ENCODE results near the gene NRP2. TPM values are rescaled to one million over a fixed set of nuclear protein-coding genes. Genes with fewer than 3 reads are reported as not detected.

The NRP2 gene
- polyA plus RNA-seq, 4 donors, result 69.2 to 78.3 (median 73.7) TPM

DNA sequence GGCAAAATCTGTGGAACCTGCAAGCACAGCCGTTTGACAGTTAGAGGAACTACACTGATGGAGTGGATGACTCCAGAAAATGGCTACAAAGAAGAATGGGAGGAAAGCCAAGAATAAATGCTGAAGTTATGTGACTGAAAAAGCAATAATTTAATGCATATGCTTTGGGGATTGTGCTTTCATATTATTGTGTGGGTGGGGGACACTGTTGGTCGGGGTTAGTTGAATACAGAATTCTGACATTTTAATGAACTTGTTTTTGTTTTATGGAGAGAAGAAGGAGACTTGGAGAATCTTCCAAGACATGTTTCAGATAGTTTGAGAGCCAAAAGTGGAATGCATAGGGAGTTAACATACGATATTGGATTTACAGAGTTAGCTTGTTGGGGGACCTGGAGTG is 68.5 kb downstream of the NRP2 start:
- no peak for DNase-seq (ENCODE audit: low read depth in 4 of 4, low spot score in 3 of 4)

DNA sequence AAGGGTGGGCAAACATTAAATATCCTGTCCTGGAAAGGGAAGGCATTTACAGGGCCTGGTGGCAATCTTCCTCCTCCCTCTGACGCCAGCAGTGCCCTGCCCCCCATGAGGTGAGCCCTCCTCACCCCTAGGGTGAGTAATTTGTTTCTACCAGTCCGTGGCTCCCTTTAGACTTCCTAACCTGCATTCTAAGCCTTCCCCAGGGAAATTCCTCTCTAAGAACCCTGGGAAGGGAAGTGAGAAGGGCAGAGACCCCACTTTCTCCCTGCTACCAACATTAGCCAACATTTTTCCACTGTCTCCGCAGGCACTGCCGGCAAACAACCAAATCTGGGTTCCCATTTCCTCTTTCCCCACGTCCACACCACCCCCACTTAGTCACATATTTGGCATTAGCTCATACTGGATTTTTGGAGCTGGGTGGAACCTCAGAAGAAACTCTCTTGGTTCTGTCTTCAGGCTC is 69.3 kb downstream of the NRP2 start:
- no peak for DNase-seq (ENCODE audit: low read depth in 4 of 4, low spot score in 3 of 4)

DNA sequence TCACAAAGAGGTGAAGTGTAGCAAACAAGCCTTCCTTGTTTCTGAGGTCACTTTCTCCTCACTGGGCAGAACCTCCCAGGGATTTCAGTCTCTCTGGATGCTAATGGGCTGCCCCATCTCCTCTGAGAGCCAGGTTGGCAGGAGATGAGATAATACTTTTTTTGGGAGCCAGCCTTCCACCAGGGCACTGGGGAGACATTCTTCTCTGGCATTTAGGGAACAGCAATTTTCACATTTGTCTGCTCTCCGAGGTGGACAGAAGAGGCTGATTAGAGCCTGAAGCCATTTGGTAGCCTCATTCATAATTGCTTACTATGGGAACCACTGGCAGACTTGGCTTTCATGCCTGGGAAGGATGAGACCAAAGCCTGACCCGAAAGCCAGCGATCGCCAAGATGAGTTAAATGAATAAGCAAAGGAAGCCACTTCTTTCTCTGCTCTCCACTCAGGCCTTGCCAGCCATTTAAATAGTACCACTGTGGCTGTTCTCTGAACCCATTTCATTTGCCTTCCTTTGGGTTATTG is 70.1 kb downstream of the NRP2 start:
- DNase-seq (ENCODE audit: low read depth in 4 of 4, low spot score in 3 of 4), result no peak

DNA sequence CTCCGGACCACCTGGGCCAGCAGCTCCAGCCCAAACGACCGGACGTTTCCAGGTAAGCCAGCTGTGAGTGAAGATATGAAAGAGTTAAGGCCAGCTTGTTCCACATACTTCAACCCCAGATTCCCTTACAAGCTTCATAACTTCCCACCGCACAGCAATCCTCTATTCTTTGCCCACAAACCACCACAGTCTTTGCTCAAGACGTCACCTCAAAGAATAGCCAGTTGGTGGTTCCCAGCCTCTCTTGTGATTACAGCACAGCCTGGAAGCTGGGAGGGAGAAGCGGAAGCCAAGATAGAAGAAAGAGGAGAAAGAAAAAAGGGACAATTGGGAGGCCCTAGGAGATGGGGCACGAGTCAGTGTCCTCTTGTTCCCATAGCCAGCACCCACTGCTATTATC is 70.6 kb downstream of the NRP2 start:
- DNase-seq (ENCODE audit: low read depth in 4 of 4, low spot score in 3 of 4), result no peak

DNA sequence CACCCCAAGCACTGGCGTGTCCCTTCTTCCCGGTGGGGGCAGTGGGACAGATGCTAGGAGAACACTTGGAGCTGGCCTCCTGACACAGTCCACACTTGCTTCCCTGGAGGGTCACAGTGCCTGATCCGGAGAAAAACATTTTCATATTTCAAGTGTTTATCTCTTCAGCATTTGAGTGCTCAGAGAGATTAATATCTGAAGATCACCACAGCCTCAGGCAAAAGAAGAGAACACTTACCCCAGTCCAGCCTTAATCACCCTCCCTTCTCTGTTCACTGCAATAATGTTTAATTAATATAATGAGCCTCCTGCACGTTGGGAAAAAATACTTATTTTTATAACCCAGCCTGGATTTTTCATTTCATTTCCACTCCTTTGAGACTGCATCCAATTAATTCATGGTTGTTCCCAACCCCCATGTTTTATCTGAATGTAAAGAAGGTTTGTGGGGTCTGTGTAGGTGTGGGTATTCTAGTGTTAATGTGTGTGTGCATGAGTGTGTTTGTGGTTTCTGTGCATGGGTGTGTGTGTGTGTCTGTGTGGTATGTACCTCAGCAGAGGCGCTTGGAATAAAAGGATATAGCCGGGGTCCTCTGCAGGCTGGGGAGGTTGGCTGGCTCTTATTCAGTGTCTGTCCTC is 72.1 kb downstream of the NRP2 start:
- DNase-seq (ENCODE audit: low read depth in 4 of 4, low spot score in 3 of 4), result no peak

DNA sequence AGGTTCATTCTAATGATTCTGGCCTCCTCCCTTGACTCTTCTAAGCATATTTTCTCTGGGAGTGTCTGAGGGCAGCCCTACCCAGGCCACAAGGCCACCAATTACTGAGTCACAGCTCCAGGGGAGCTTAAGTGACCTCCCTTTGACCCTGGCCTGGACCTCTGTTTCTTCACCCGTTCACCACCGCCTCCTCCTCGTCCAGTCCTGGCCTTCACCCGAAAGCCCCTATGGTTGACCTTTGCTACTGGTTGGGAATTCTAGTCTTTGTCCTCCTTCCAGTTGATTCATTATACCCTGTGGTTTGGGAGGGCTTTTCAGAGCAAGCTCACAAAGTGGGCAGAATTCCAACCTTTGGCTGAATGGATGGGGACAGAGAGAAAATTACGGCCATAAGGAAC is 72.6 kb downstream of the NRP2 start:
- no peak for DNase-seq (ENCODE audit: low read depth in 4 of 4, low spot score in 3 of 4)

DNA sequence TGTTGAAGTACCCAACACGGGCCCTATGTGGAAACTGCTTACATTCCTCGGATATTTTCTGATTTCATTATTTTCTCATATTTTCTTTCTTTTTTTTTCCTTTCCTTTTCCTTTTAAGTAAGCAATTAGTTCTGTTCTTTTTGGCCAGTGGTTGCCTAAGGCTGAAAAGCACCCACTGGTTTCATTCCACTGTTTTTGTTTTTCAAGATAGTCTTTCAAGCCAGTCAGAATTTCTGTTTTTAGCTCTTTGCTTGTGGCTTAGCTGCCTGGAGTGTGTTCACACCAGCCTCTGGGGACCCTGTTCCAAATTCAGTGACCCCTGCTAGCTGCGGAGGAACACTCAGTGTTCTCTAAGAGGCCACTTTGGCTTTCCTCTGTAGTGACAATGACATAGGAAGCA is 73.6 kb downstream of the NRP2 start:
- no peak for DNase-seq (ENCODE audit: low read depth in 4 of 4, low spot score in 3 of 4)

DNA sequence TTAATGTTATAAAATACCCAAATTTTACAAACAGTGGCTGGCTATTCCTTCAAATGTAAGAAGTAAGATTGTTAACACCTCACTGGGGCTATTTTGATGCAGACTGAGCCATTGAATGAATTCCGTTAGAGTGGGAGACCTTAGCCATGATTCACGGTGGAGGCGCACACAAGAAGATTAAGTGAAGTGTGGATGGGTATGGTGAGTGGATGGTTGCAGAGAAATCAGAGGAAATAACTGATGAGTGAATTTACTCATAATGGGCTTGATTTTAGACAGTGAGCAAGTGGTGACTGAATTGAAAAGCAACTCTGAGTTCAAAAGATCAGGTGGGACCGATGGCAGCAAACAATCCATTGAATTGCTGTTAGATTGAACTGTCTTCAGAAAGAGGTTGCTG is 75.0 kb downstream of the NRP2 start:
- DNase-seq (ENCODE audit: low read depth in 4 of 4, low spot score in 3 of 4), result no peak

DNA sequence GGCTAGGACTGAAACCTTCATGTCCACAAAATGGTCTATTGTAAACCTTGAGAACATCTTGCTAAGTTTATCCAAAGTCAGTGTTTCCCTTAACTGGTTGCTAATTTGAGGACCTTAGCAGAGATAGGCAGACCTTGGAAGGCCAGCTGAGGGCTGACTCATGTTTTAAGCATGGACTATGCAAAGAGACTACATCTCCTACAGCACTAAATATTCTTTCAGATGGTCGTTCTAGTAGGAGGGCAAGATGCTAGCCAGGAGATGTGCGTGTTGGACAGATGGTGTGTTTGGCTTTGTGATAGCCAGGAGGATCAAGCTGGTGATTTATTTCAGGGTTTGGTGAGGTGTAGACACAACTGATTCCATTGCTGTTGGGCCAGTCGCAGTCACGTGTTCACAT is 75.8 kb downstream of the NRP2 start:
- DNase-seq (ENCODE audit: low read depth in 4 of 4, low spot score in 3 of 4), result no peak

DNA sequence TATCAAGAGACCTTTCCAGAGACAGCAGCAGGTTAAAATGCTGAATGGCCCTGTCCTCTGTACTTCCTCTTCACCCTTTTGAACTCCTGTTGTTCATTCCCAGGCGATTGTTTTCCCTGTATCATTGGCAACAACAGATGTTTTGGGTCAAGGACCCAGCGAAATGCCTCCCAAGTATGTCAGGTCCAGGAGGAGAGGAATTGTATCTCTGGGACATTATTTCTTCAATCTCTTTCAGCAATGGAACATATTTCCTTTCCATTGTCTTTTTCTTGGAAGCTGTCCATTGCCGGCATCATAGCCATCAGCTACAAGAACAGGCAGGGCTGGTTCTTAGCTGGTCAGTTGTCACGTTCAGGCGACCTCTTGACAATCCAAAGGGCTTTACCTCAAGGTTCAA is 76.2 kb downstream of the NRP2 start:
- no peak for DNase-seq (ENCODE audit: low read depth in 4 of 4, low spot score in 3 of 4)

DNA sequence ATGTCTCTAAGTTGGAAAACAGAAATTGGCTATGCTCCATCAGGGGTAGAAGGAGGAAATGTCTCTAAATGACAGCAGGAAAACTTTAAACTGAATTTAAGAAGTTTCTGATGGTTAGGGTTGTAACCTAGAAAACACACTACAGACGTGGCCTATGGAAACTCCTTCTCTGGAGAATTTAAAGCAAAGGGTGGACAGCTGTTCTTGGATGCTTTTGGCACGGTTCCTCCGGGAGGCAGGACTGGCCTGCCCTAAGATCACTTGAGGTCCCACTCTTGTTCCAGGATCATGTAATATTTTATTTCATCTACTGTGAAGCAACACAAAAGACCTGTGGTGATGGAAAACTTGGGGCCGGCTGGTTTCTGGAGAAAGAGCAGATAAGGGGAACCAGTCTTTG is 77.0 kb downstream of the NRP2 start:
- DNase-seq (ENCODE audit: low read depth in 4 of 4, low spot score in 3 of 4), result no peak

DNA sequence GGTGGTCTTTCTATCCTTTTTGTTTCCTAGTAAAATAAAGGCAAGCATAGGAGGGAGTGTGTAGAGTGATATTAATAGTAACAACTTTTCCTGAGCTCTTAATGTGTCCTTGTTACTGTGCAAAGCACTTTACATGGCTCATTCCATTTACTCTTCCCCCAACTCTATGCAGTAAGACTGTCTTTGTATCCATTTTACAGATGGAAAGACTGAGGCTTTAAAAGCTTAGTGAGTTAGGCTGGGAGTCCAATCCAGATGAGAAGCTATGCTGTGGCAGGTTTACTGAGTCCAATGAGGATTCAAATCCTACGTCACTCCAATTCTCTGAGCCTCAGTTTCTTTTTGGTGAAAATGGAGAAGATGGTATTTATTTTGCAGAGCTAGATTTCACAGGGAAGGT is 77.4 kb downstream of the NRP2 start:
- DNase-seq (ENCODE audit: low read depth in 4 of 4, low spot score in 3 of 4), result no peak

DNA sequence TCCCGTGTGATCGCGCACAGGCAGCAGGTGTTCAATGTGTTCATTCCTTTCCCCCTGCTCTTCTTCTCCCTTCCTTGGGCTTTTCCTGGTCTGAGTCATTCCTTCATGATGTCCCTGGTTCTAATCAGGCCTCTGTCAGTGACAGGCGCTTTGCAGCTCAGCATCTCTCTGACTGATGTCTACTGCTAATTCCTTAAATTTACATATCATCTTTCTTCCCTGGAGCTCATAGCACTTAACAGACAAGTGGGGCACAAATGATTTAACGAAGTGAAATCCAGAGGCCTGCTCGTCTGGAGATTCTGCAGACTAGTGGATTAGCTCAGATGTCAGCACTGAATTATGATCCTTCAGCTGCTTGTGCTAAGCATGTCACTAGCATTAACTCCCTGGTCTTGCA is 77.9 kb downstream of the NRP2 start:
- no peak for DNase-seq (ENCODE audit: low read depth in 4 of 4, low spot score in 3 of 4)

DNA sequence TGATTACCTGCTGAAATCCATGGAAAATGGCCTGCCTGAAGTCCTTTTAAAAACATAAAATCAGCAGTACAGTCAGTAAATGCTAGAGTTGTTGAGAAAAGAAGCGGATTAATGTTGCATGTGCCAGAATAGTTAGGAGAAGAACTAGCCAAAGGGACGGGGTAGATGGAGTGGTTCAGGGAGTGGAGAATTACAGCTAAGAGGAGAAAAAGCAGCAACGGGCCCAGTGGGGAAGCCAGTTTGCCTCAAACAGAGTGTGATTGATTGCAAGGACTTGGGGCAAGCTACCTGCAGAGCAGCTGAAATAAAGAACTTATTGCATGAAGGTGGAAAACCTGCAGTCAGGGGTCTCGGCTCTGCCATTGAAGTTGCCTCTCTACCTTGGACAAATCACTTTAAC is 79.1 kb downstream of the NRP2 start:
- no peak for DNase-seq (ENCODE audit: low read depth in 4 of 4, low spot score in 3 of 4)

DNA sequence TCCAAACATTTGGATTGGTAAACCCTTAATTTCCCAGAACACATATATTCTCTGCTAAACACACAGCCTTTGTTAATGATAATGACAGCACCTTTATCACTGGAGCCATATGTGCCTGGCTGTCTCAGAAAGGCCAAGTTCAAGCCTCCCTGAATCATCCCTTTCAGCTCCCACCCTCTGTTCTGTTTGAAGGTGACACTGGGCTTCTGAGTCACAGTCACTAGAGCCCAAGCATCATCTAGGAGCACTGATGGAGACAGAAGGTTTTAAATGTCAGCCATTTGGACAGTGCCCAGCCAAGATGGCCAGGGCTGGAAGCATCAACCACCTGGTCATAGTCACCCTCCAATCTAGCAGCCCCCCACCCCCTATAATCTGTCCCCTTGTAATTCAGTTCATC is 80.6 kb downstream of the NRP2 start:
- no peak for DNase-seq (ENCODE audit: low read depth in 4 of 4, low spot score in 3 of 4)

DNA sequence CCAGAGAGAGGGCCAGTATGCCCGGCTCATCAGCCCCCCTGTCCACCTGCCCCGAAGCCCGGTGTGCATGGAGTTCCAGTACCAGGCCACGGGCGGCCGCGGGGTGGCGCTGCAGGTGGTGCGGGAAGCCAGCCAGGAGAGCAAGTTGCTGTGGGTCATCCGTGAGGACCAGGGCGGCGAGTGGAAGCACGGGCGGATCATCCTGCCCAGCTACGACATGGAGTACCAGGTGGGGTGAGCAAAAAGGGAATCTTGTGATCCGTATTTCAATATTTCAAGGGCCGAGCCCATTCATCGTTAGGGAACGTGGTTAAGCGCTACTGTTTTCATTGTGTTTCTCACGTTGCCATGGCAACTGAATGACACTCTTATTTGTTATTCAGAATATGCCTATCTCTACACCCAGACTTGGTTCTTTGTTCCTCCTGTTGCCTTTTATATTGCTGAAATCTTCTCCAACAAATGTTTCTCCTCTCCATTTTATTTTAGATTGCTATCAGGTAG is 81.5 kb downstream of the NRP2 start:
- DNase-seq (ENCODE audit: low read depth in 4 of 4, low spot score in 3 of 4), result no peak

DNA sequence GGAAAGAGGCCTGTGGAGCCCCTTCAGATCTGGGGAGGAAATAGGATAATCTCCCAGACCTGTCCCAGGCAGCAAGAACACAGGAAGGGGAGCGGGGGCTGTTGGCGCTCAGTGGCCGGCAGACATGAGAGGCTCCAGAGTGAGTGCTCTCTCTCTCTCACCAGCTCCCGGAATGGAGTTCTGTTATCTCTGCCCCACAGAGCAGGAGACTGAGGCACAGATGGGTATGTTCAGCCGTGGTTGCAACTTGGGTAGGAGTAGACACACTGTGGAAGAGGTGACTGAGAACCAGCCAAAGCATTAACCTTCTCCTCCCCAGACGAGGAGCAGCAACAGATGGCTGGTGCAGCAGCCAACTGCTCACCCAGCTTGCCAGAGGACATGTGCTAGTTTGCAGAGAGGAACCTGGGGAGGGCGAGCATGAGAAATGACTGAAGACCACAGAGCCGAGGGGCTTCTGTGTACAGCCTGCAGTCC is 82.0 kb downstream of the NRP2 start:
- no peak for DNase-seq (ENCODE audit: low read depth in 4 of 4, low spot score in 3 of 4)

DNA sequence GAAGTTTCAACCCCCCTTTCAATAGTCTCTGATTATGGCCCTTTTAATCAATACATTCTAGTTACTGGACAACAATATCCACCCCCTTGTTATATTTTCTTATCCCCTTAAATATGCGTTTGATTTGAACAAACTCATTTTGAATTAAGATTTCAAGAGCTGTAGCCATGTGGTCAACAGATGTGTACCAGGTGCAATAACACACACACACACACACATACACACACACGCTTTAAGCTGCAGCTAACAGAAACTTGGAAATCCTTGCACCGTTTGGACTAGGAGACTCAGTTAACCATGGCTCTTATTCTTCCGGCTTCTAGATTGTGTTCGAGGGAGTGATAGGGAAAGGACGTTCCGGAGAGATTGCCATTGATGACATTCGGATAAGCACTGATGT is 82.8 kb downstream of the NRP2 start:
- no peak for DNase-seq (ENCODE audit: low read depth in 4 of 4, low spot score in 3 of 4)

DNA sequence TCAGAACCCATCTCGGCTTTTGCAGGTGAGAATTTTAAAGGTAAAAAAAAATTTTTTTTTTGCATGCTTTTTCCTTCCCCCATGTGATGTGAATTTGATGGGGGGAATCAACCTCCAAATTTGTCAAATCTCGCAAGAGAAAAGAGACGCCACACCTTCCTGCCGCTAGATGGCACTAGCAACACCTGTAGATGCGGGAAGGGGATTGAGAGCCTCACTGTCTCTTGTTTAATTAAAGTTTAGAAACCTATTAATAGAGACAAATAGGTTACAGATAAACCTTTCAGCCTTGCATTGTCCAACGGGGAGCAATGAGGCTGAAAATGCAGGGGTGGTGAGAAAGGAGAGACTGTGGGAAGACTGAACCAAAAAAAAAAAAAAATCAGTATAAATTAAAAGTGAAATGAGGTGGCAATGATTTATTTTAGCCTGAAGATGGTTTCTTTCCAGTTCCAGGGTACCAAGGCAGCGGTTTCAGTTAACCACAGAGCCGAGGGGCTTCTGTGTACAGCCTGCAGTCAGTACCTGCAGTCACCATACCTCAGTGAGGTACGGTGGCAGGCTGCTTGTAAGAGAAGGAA is 84.6 kb downstream of the NRP2 start:
- DNase-seq (ENCODE audit: low read depth in 4 of 4, low spot score in 3 of 4), result peak; percentile 59 to 75 (median 67)

DNA sequence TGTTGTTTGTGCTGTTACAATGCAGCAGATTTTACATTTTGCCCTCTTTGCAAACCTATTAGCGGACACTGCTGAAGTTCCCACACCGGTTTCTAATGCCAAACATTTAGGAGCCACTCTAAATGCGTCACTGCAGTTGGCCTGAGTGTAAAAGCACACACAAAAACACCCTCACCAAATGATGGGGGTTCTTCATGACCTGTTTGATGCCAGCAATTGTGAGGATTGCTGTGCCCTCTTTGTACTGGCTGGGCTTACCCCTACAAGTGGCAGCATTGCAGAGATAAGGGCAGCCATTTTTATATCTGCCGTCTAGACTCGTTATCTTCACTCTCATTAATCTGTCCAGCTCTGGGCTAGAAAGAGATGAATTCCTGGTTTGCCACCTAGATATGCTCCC is 85.3 kb downstream of the NRP2 start:
- DNase-seq (ENCODE audit: low read depth in 4 of 4, low spot score in 3 of 4), result no peak

DNA sequence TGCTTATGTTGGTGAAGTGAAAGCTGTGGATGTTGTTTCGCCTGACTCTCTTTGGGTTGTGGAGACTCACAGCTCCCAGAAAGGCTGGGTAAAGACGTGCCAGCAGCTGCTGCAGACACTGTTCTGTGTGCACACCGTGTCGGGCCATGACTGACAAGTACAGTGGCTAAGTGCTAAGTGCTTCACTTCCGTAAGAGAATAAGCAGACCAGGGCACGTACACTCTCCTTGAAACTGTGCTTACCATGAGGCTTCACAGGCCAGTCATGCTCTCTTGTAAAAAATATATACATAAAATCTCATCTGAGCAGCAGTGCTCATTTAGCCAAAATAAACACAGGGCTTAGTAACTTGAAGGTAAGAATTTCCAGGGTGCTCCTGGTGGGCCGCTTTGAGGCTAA is 86.0 kb downstream of the NRP2 start:
- no peak for DNase-seq (ENCODE audit: low read depth in 4 of 4, low spot score in 3 of 4)

DNA sequence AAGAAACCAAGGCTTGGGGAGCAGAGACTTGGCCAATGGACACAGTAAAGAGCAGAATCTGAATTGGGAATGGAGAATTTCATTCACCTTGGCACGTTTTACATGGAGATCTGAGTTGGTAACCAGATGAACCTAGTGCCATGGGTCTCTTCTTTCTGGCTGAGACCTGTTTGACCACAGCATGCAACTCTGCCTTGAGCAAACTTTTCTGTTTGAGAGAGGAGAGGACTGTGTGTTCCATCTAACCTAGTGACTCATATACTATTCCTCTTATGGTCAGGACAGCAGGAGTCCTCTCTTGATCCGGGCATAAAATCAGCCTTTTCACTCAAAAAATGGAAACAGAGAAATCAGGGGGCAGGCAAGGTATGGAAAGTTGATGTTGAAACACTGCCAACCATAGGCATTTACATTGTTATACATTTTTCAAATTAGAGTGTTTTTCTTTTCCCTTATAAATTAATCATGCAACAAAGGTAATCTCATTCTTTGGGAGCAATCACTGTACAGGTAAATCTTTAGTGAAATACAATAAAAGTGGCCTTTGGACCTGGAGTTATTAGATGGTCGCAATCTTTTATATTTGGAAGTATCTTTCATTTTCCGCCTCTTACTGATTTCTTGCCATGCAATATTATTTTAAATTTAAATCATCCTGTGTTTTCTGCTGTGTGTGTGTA is 86.7 kb downstream of the NRP2 start:
- no peak for DNase-seq (ENCODE audit: low read depth in 4 of 4, low spot score in 3 of 4)
